Lung (tissue), 12 donors: ENCODE measurements around the gene NGDN. TPM values are rescaled to one million over a fixed set of nuclear protein-coding genes. Genes with fewer than 3 reads are reported as not detected.

Experiments
- ATAC-seq: fragments of 200-7000 bp; cut with Tn5 transposase; one replicate; pipeline ENCODE4 v1.9.1; 2020; ENCODE audit warnings: moderate number of reproducible peaks; ENCODE audit not compliant: insufficient read depth, low FRiP score
- DNase-seq, 3 donors: peaks; one replicate each; pipeline ENCODE4 v3.0.0-alpha.2; 2013 to 2017
- H3K27ac ChIP-seq, 2 donors: one replicate each; pipeline ENCODE4 v1.5.1; 2013; ENCODE audit warnings: mild to moderate bottlenecking in 2 of 2, moderate library complexity in 2 of 2, control low read depth in 1 of 2, inconsistent platforms in 1 of 2, low read depth in 1 of 2, low read length in 1 of 2
- H3K27me3 ChIP-seq, 3 donors: one replicate each; pipeline ENCODE4 v1.5.1; 2013; ENCODE audit warnings: low read length in 2 of 3; ENCODE audit not compliant: control insufficient read depth in 3 of 3, insufficient read depth in 3 of 3
- H3K36me3 ChIP-seq, 4 donors: one replicate each; pipeline ENCODE4 v1.5.1; 2013; ENCODE audit warnings: low read length in 4 of 4, mild to moderate bottlenecking in 1 of 4, moderate library complexity in 1 of 4; ENCODE audit not compliant: control insufficient read depth in 4 of 4, insufficient read depth in 4 of 4
- H3K4me1 ChIP-seq, 5 donors: one replicate each; pipeline ENCODE4 v1.5.1; 2013; ENCODE audit warnings: low read length in 5 of 5, mild to moderate bottlenecking in 2 of 5, moderate library complexity in 1 of 5; ENCODE audit not compliant: control insufficient read depth in 5 of 5, insufficient read depth in 5 of 5
- H3K4me3 ChIP-seq: one replicate; pipeline ENCODE4 v1.5.1; 2013; ENCODE audit warnings: mild to moderate bottlenecking, control low read depth, moderate library complexity
- H3K9ac ChIP-seq, 2 donors: one replicate each; pipeline ENCODE4 v1.5.1; 2013; ENCODE audit warnings: low read length in 2 of 2, control low read depth in 1 of 2; ENCODE audit not compliant: insufficient read depth in 1 of 2
- H3K9me3 ChIP-seq, 4 donors: one replicate each; pipeline ENCODE4 v1.5.1; 2013; ENCODE audit warnings: low read length in 3 of 4, mild to moderate bottlenecking in 1 of 4, moderate library complexity in 1 of 4; ENCODE audit not compliant: control insufficient read depth in 4 of 4, insufficient read depth in 3 of 4
- WGBS, 2 donors: extraction: QIAGEN DNeasy Blood & Tissue Kit; methylation state at CpG; one replicate each; pipeline ENCODE4 v1.1.7; 2013; 5-methylcytosine and 5-hydroxymethylcytosine counted together
- polyA plus RNA-seq, 2 donors: library from polyadenylated mRNA; stranded (reverse); fragments of 200-250 nt; gene quantifications; one replicate each; pipeline ENCODE4 v1.2.1, GENCODE V29; 2013
- total RNA-seq, 2 donors: library from RNA; depleted of rRNA in 1 of 2; stranded (reverse); fragments of >200 nt in 1 of 2; gene quantifications; one replicate each; pipeline ENCODE4 v1.2.1, GENCODE V29; 2014 to 2021
- TF ChIP-seq, protein P1 (sequence below): IDR thresholded peaks from 2 replicates; pipeline ENCODE4 v1.5.1; 2012; ENCODE audit warnings: mild to moderate bottlenecking; ENCODE audit errors: control extremely low read depth, extremely low read depth
- donor health status: control.
- donor health status: control.
- donor health status: Bipolar disorder and iron deficiency.
- donor health status: healthy.
- donor health status: DM: yes; HTN: yes; CAD: no.

Gene NGDN
- total and polyA plus RNA-seq, 4 donors, result 31.6 to 52.4 (median 44.7) TPM

- DNase-seq, result no peak
- Histone ChIP-seq H3K27ac (no peak overlapping the region), H3K4me1 (no peaks in the 10 kb centered on the region), H3K9ac (no peak overlapping the region), H3K27me3 (no peaks in the 10 kb centered on the region), H3K36me3 (peaks cover 0 to 2% (median 0%) of the 10 kb centered on the region in 4 donors), H3K4me3 (no peak overlapping the region), H3K9me3 (no peaks in the 10 kb centered on the region)
- no peak for ATAC-seq
- TF ChIP-seq, protein P1, sequence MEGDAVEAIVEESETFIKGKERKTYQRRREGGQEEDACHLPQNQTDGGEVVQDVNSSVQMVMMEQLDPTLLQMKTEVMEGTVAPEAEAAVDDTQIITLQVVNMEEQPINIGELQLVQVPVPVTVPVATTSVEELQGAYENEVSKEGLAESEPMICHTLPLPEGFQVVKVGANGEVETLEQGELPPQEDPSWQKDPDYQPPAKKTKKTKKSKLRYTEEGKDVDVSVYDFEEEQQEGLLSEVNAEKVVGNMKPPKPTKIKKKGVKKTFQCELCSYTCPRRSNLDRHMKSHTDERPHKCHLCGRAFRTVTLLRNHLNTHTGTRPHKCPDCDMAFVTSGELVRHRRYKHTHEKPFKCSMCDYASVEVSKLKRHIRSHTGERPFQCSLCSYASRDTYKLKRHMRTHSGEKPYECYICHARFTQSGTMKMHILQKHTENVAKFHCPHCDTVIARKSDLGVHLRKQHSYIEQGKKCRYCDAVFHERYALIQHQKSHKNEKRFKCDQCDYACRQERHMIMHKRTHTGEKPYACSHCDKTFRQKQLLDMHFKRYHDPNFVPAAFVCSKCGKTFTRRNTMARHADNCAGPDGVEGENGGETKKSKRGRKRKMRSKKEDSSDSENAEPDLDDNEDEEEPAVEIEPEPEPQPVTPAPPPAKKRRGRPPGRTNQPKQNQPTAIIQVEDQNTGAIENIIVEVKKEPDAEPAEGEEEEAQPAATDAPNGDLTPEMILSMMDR, result no peak
- WGBS, 2 donors, result 81 to 85% methylated on average over 6 of the region's 6 CpGs
Measured at GRCh38 chr14:23517650-23518326, 48.3 kb downstream of the NGDN start.

- DNase-seq (no peak), ATAC-seq (no peak)
- 88 to 91% methylated on average over 4 of the region's 4 CpGs for WGBS, 2 donors
Measured at GRCh38 chr14:23518709-23519108, 49.2 kb downstream of the NGDN start.

DNA sequence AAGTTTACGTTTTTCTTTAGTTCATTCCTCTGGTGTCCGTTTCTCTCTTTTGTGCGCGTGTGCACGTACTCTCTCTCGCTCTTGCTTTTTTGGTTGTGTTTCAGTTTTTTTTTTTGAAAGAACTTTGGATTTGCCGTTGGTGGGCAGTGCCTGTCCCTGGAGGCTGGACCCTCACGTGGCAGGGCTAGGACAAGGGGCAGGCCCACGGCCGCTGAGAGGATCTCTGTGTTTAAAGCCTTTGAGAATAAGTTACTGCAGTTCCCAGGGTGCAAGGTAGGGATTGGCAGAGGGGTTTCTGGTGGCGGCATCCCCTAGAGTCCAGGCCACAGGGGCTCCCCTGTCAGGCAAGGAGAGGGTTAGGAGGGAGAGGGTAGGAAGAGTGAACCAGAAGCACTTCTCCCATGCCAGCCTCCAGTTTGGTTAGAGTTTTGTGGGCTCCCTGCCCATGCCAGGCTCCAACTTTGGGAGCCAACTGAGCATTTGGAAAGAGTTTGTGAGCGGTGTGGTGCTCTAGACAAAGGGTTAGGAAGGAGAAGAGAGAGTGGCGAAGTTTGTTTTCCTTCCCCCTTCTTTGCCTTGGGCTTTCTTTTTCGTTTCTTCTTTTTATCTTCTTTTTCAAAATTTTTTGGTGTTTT lies 51.5 kb downstream of the NGDN start:
- Histone ChIP-seq H3K9ac (no peak overlapping the region), H3K9me3 (no peaks in the 10 kb centered on the region), H3K36me3 (peaks cover 0 to 4% (median 0%) of the 10 kb centered on the region in 4 donors), H3K4me1 (no peaks in the 10 kb centered on the region), H3K27me3 (no peaks in the 10 kb centered on the region), H3K27ac (no peak overlapping the region), H3K4me3 (no peak overlapping the region)
- TF ChIP-seq, protein P1, result no peak
- no peak for DNase-seq
- 79 to 87% methylated on average over 14 of the region's 14 CpGs for WGBS, 2 donors
- ATAC-seq, result no peak

More at GRCh38 chr14:23518709-23519108, 49.2 kb downstream of the NGDN start:
- no peaks in the 10 kb centered on the region for H3K4me1 ChIP-seq
- no peak overlapping the region for H3K9ac ChIP-seq
- H3K9me3 ChIP-seq, result no peaks in the 10 kb centered on the region
- H3K36me3 ChIP-seq, result peaks cover 0 to 2% (median 0%) of the 10 kb centered on the region in 4 donors
- H3K4me3 ChIP-seq, result no peak overlapping the region
- TF ChIP-seq, protein P1, result no peak
- H3K27ac ChIP-seq, result no peak overlapping the region
- H3K27me3 ChIP-seq, result no peaks in the 10 kb centered on the region
